Posterior cingulate gyrus (tissue), 11 donors: Measurements from ENCODE around the gene KCNG4.

Source experiments
- DNase-seq, 10 donors: peaks; one replicate each; pipeline versions ENCODE4 v3.0.0 to v3.0.0-alpha.2; 2020 to 2021; ENCODE audit warnings: mixed read lengths in 3 of 10
- intact Hi-C: fragments of 100-400 bp; cut with DNase I; formaldehyde crosslinking; loops from one replicate; pipeline ENCODE4 v1.15.1; 2023

KCNG4 gene

GRCh38 chr16:84193480-84193879 lies 46.3 kb downstream of the KCNG4 start:
- no peak for DNase-seq
- intact Hi-C loops, result no loop called here

DNA sequence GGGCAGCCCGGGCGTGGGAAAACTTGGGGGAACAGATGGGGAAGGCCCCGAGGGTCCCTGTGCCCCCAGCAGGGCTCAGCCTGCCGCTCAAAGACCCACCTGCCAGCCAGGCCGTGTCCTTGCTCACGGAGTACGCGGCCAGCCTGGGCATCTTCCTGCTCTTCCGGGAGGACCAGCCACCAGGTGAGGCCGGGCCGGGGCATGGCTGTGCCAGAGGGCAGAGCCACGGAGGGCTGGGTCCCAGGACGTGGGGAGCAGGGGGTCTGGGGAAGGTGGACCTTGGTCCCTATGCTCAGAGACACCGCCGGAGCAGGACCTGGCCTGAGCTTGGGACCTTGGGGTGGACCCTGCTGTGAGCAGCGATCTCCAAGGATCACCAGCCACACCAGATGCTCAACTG lies 48.3 kb downstream of the KCNG4 start:
- peak in 2 of 10 donors; percentile 49 to 78 for DNase-seq
- intact Hi-C loops, result no loop called here

DNA sequence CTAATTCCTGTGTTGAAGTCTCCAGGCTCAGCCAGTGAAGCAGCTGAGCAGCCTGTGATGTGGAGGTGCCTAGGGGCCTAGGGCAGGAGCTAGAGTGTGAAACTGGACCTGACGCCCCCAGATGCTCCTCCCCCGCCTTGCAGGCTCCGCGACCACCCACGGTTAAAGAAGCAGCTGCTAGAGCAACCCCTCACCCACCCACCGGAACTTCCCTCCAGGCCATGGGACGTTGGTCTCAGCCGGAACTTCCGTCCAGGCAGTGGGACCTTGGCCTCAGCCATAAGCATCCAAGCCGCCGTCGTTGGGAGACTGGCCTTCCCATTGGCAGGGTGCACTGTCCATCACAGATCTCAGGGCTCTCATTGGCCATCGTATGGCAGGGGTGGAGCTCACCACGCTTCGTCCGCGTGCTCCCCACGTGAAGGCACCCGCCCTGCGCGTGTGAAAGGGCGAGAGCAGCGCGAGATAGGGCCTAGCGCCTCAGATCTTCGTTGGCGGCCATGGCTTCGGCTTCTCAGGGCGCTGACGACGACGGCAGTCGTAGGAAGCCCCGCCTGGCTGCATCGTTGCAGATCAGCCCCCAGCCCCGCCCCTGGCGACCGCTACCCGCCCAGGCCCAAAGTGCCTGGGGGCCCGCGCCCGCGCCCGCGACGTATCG lies 49.0 kb downstream of the KCNG4 start, which contains the start of gene ADAD2:
TSS of gene ADAD2 (plus strand) at position 427 of the 658 bp plus-strand sequence. CDS start at position 501, 74 bp downstream.
- intact Hi-C loops, result no loop called here
- DNase-seq, result peak in 2 of 10 donors; percentile 59 to 74

- intact Hi-C loops, result loop anchor here (1.0 to 10.0 kb wide), 4 partner anchors 45 to 220 kb away; partner anchors contain the start of gene NECAB2
Measured at GRCh38 chr16:84186685-84187437, 53.0 kb downstream of the KCNG4 start, which contains the start of gene TAF1C. TSS of gene TAF1C (minus strand) at chr16:84187057. CDS start at chr16:84184988, 2,069 bp downstream.

DNA sequence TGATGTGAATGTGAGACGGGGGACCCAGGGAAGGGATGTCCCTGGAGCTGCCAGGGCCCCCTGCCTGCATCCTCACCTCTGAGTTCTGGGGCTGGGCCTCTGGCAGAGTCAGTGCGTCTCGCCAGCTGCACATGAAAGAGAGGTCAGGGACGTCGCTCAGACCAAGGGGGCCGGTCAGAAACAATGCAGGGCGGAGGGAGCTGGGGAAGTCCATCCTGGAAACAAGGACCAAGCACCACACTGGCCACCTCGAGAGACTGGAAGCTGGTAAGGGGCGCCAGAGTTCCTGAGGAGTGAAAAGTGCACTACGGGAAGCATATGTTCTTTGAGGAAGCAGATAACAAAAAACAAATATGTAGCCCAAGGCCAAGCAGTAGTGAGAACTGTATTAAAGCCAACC lies 55.0 kb downstream of the KCNG4 start:
- DNase-seq, result peak in 3 of 10 donors; percentile 41 to 67 (median 65)
- intact Hi-C loops, result loop anchor here (5.0 to 10.0 kb wide), 2 partner anchors 42 to 100 kb away; no protein-coding TSS in a partner anchor

More at GRCh38 chr16:84186685-84187437, 53.0 kb downstream of the KCNG4 start, which contains the start of gene TAF1C:
- peak; percentile 79 to 98 (median 89) for DNase-seq

DNA sequence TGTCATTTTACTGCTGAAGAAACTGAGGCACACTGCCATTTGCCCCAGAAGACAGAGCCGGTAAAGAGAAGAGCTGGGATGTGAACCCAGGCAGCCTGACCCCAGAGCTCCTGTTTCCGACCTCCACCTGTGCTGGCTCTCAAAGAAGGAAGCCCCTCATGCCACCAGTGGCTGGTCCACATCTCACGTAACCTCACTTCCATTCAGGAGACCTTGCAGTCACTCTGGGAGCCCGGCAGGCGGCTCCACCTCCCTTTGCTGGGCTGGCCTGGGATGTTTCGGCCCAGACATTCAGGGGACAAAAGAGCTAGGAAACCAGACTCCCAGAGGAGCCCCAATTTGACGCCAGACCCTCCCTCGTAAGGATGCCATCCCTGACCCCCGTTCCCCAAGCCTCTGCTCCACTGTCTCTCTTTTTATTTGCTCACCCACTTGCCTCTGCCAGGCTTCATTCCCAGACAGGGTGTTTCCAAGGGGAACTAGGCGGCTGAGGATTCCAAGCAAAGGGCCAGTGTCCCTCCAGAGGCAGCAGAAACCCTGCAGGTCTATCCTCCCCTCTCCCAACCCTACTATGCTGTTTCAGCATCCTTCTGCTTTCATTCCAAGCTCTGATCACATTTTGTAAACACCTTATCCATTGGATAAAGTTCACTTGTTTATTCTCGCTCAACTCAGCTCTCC lies 55.8 kb downstream of the KCNG4 start:
- intact Hi-C loops, result loop anchor here (10.0 kb wide), 1 partner anchor 99 kb away; no protein-coding TSS in a partner anchor
- DNase-seq, result peak in 3 of 10 donors; percentile 53 to 77 (median 62)

GRCh38 chr16:84183572-84183875 lies 56.3 kb downstream of the KCNG4 start:
- intact Hi-C loops, result loop anchor here (10.0 kb wide), 1 partner anchor 99 kb away; no protein-coding TSS in a partner anchor

DNA sequence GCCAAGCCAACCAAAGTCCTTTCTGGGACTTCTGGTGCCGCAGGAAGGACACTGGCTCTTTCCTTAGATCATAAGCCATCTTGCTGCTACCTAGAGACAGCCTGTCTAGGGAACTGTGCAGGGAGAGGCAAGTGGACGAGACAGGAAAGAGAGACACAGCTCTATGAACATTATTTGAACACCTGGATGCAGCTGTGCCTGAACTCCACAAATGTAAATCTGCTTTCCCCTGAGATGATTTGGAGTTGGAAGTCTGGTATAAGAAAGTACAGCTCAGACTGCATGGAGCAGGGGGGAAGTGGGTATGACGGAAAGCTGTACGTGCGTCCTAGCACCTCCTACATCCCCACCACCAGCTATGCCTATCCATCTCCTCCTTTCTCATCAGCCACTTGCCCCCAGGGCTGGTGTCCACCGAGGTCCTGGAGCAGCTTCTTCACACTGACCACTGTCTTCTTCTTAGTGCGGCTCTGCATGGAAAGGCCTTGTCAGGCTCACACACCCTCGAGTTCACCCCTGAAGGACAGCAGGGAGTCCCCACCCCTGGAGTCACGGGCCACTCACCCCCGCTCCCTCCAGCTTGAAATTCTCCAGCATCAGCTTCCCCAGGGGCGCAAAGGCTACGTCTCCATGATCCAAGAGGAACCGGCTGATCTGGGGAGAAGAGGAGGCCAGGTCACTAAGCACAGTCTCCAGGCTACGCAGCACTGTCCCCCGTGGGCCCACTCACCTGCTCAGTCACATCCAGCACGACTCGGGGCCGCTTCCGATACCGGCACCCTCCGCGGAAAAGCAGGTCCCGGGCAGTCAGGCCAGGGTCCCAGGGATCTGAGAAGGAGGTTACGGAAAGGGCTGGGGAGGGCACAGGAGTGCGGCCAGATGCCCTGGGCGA lies 56.9 kb downstream of the KCNG4 start:
- DNase-seq, result peak in 2 of 10 donors; percentile 23 to 67

More at GRCh38 chr16:84183572-84183875, 56.3 kb downstream of the KCNG4 start:
- peak in 1 of 10 donors; percentile 54 for DNase-seq

GRCh38 chr16:84182104-84182503 lies 57.7 kb downstream of the KCNG4 start:
- intact Hi-C loops, result loop anchor here (10.0 kb wide), 1 partner anchor 97 kb away; no protein-coding TSS in a partner anchor
- peak in 3 of 10 donors; percentile 55 to 62 (median 61) for DNase-seq

More for the DNA sequence above, 56.9 kb downstream of the KCNG4 start:
- intact Hi-C loops, result loop anchor here (10.0 kb wide), 1 partner anchor 98 kb away; no protein-coding TSS in a partner anchor

GRCh38 chr16:84181144-84181915 lies 58.5 kb downstream of the KCNG4 start:
- intact Hi-C loops, result loop anchor here (10.0 kb wide), 1 partner anchor 97 kb away; no protein-coding TSS in a partner anchor
- DNase-seq, result peak in 2 of 10 donors; percentile 76

DNA sequence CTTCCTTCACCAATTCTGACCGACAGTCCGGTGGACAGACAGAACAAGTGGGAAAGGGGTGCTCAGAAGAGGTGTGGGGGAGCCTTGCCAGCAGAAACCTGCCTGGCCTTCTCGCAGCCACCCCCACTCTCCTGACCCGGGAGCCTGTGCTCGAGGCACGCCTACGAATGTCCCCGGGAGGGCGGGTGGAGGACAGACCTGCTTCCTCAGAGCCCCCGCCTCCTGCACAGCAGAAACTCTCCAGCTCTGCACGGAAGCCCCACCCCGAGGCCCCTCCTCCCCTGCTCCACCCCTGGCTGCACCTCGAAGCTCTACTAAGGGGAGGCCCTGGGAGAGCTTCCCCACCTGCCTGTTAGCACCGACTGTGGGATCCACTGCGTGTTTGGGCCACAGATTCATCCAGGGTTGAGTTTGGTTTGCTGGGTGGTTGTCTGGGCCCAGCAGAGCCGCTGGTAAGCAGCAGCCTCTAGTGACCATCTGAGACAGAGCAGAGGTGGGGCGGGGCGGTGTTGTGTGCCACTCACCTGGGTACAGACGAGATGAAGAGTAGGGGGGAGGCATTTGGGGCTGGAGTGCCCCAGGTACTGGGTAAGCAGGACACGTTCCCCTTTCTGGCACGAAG lies 59.2 kb downstream of the KCNG4 start:
- intact Hi-C loops, result loop anchor here (10.0 kb wide), 1 partner anchor 96 kb away; no protein-coding TSS in a partner anchor

DNA sequence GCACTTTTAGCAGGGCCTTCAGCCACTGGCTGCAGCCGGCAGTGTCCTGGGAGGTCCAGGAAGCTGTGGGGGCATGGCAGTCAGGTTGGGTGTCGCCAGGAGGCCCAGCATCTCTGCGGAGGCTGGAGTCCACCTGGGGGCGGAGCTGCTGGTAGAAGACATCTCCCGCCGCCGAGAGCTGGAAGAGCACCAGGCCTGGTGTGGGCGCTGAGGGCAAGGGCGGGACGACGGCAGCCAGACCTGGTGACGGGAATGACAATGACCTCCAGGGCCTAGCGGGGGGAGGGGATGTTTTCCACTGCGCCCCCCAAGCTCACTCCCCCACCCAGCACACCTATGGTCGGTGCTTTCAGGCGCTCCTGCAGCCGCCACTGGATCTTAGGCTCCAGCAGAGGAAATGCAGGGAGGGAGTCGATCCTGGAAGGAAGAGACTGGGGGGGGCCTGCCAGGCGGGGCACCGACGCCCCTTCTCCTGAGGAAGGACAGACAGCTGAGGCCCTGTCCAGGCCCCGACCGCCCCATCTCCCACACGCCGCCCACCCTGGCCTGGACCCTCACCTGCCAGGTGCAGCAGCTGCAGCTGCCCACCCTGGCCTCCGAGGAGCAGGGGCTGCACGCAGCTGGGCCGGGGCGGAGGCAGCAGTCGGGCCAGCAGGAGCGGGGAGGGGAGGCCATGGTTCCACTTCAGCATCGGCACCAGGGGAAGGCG lies 60.0 kb downstream of the KCNG4 start:
- intact Hi-C loops, result loop anchor here (10.0 kb wide), 1 partner anchor 95 kb away; no protein-coding TSS in a partner anchor
- peak in 2 of 10 donors; percentile 73 to 77 for DNase-seq

More for the DNA sequence above, 59.2 kb downstream of the KCNG4 start:
- peak in 2 of 10 donors; percentile 71 to 79 for DNase-seq

GRCh38 chr16:84178892-84179611 lies 60.8 kb downstream of the KCNG4 start:
- DNase-seq, result peak in 2 of 10 donors; percentile 81
- intact Hi-C loops, result no loop called here

DNA sequence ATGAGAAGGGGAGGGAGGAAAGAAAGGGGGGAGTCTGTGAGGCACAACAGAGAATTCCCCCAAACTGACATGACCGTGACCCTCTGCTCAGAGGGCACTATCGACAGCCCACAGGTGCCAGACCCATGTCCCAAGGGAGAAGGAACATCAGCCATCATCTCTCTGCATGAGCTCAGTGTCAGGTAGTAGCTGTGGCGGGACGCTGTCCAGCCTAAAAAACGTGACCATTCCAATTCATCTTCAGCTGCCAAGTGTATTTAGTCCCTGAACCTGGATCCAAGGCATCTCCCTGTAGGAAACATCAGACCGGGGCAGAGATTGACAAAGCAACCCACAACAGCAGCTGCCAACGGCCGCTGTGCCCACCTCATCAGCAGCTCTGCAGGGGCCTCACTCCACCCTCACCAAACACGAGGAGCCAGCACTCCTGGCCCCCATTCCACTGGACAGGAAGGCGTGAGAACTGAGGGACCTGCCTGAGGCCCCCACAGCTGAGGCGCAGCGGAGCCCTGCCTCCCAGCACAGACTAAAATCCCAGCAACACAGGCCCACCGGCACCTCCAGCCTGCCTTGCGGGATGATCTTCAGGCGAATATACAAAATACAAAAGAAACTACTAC lies 61.6 kb downstream of the KCNG4 start:
- intact Hi-C loops, result no loop called here
- DNase-seq, result peak in 1 of 10 donors; percentile 70

DNA sequence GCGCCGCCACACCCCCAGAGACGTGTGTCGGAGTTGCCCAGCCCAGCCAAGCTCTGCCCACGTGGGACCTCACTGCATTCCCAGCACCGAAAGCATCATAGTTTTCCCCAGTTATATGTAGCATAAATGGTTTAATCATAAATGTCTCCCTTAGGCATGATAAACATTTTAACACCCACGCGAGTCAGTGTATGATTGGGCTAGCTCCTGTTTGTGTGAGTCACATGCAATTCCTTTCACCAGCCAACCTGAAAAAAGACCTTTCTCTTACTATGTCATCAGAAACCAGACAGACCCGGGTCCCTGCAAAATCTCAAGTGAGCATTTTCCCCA lies 62.1 kb downstream of the KCNG4 start:
- peak in 4 of 10 donors; percentile 35 to 88 (median 86) for DNase-seq
- intact Hi-C loops, result no loop called here
